Thoracic aorta (tissue), 2 donors: ENCODE results near the gene GASK1A. TPM values are rescaled to one million over a fixed set of nuclear protein-coding genes. Genes with fewer than 3 reads are reported as not detected.
A peak's percentile ranks its signal among the peaks of the same experiment; 100 is the strongest.

Experiments used
- ATAC-seq: fragments of 150-250 bp; one replicate; pipeline ENCODE4 v1.8.0; 2017; ENCODE audit warnings: low read depth; ENCODE audit not compliant: insufficient number of reproducible peaks, low FRiP score
- DNase-seq: peaks from one replicate; pipeline ENCODE4 v3.0.0-alpha.2; 2020; ENCODE audit warnings: low spot score
- H3K27ac ChIP-seq, 2 donors: fragments of 200-600 bp; sonication (generic); 1 replicate in 1 of 2; 2 replicates in 1 of 2; pipeline ENCODE4 v1.5.1; 2016; ENCODE audit warnings: mild to moderate bottlenecking in 2 of 2, moderate library complexity in 2 of 2
- H3K27me3 ChIP-seq: fragments of 200-600 bp; sonication (generic); replicated peaks from 2 replicates; pipeline ENCODE4 v1.6.0; 2016; ENCODE audit warnings: mild to moderate bottlenecking; ENCODE audit not compliant: insufficient read depth
- H3K36me3 ChIP-seq: fragments of 200-600 bp; sonication (generic); one replicate; pipeline ENCODE4 v1.5.1; 2016
- H3K4me1 ChIP-seq, 2 donors: fragments of 200-600 bp; sonication (generic); 1 replicate in 1 of 2; 2 replicates in 1 of 2; pipeline versions ENCODE4 v1.5.1 to v1.6.0; 2016; ENCODE audit warnings: low read depth in 2 of 2, mild to moderate bottlenecking in 1 of 2; ENCODE audit not compliant: control insufficient read depth in 1 of 2
- H3K4me3 ChIP-seq: fragments of 200-600 bp; sonication (generic); 2 replicates; pipeline ENCODE4 v1.5.1; 2016; ENCODE audit warnings: mild to moderate bottlenecking
- H3K9me3 ChIP-seq: fragments of 200-600 bp; sonication (generic); 2 replicates; pipeline ENCODE4 v1.5.1; 2016
- CTCF ChIP-seq: fragments of 200-600 bp; sonication (generic); IDR thresholded peaks from one replicate; pipeline ENCODE4 v1.5.1; 2019; ENCODE audit warnings: antibody characterized with exemption
- total RNA-seq, 2 donors: library from RNA; depleted of rRNA; stranded (reverse); fragments of >200 nt; gene quantifications; one replicate each; pipeline versions ENCODE4 v1.1.0 to v1.2.3, GENCODE V29; 2016

The GASK1A gene
- total RNA-seq, 2 donors from 2014 or later: 10.2 to 37.3 TPM

GRCh38 chr3:42960282-42960681, 18.8 kb upstream of the GASK1A start:
- Histone ChIP-seq H3K4me3 (no peak overlapping the region), H3K4me1 (peaks cover 0 to 4% of the 10 kb centered on the region in 2 donors), H3K27me3 (no peaks in the 10 kb centered on the region), H3K36me3 (no peaks in the 10 kb centered on the region), H3K27ac (no peak overlapping the region), H3K9me3 (no peaks in the 10 kb centered on the region)
- no peak for ATAC-seq
- TF ChIP-seq CTCF: no peak
- DNase-seq: no peak

- H3K27ac ChIP-seq: no peak overlapping the region
- H3K4me3 ChIP-seq: no peak overlapping the region
- H3K4me1 ChIP-seq: peaks cover 0 to 4% of the 10 kb centered on the region in 2 donors
- H3K9me3 ChIP-seq: no peaks in the 10 kb centered on the region
- no peak for ATAC-seq
- no peak for DNase-seq
- H3K27me3 ChIP-seq: no peaks in the 10 kb centered on the region
- H3K36me3 ChIP-seq: no peaks in the 10 kb centered on the region
- no peak for TF ChIP-seq CTCF
Measured at GRCh38 chr3:42960786-42961185, 18.3 kb upstream of the GASK1A start.

GRCh38 chr3:42961633-42962032, 17.5 kb upstream of the GASK1A start:
- peaks cover 0 to 4% of the 10 kb centered on the region in 2 donors for H3K4me1 ChIP-seq
- H3K27ac ChIP-seq: no peak overlapping the region
- H3K4me3 ChIP-seq: no peak overlapping the region
- DNase-seq (no peak), ATAC-seq (no peak)
- no peaks in the 10 kb centered on the region for H3K27me3 ChIP-seq
- H3K9me3 ChIP-seq: no peaks in the 10 kb centered on the region
- no peaks in the 10 kb centered on the region for H3K36me3 ChIP-seq
- TF ChIP-seq CTCF: peak; percentile 64

GRCh38 chr3:42963269-42963668, 15.8 kb upstream of the GASK1A start:
- no peak for DNase-seq
- Histone ChIP-seq H3K27ac (no peak overlapping the region), H3K27me3 (no peaks in the 10 kb centered on the region), H3K4me3 (no peak overlapping the region), H3K36me3 (no peaks in the 10 kb centered on the region), H3K9me3 (no peaks in the 10 kb centered on the region), H3K4me1 (peaks cover 0 to 4% of the 10 kb centered on the region in 2 donors)
- no peak for TF ChIP-seq CTCF
- ATAC-seq: no peak

GRCh38 chr3:42964266-42964665, 14.8 kb upstream of the GASK1A start:
- H3K27ac ChIP-seq: no peak overlapping the region
- DNase-seq (no peak), ATAC-seq (no peak)
- no peaks in the 10 kb centered on the region for H3K9me3 ChIP-seq
- no peak overlapping the region for H3K4me3 ChIP-seq
- no peak for TF ChIP-seq CTCF
- peaks cover 0 to 4% of the 10 kb centered on the region in 2 donors for H3K4me1 ChIP-seq
- H3K36me3 ChIP-seq: no peaks in the 10 kb centered on the region
- no peaks in the 10 kb centered on the region for H3K27me3 ChIP-seq
